HG02759 (cell line): Measurements from ENCODE around the gene OSBP2.

ENCODE experiments used
- ATAC-seq: cut with Tn5 transposase; IDR thresholded peaks from one replicate; pipeline ENCODE4 v1.9.1; 2021; ENCODE audit warnings: mild to moderate bottlenecking, moderate library complexity; ENCODE audit not compliant: unreplicated experiment

Gene OSBP2

GRCh38 chr22:30890686-30891442 lies 196.2 kb downstream of the OSBP2 start:
- no peak for ATAC-seq

GRCh38 chr22:30891443-30891755 lies 196.7 kb downstream of the OSBP2 start:
- ATAC-seq = no peak

GRCh38 chr22:30891781-30892180 lies 197.1 kb downstream of the OSBP2 start:
- no peak for ATAC-seq

GRCh38 chr22:30892286-30892685 lies 197.6 kb downstream of the OSBP2 start:
- ATAC-seq = no peak

DNA sequence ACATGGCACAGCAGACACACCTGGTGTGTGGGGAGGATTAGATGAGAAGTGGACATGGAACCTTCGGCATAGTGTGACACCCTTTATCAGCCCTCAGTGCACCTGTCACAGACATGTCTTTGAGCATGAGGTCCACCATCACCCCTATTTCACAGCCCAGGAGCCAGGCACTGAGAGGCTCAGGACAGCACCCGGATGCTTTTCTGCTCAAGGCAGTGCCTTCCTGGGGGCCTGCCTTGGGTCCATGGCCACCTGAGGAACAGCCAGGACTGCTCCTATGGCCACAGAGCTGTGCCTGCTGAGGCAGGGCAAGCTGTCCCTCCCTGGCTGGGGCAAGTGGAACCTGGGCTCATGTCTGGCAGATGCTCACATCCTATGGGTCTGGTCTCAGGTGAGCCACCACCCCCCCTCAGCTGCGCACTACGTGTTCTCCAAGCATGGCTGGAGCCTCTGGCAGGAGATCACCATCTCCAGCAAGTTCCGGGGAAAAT lies 198.1 kb downstream of the OSBP2 start:
- no peak for ATAC-seq

DNA sequence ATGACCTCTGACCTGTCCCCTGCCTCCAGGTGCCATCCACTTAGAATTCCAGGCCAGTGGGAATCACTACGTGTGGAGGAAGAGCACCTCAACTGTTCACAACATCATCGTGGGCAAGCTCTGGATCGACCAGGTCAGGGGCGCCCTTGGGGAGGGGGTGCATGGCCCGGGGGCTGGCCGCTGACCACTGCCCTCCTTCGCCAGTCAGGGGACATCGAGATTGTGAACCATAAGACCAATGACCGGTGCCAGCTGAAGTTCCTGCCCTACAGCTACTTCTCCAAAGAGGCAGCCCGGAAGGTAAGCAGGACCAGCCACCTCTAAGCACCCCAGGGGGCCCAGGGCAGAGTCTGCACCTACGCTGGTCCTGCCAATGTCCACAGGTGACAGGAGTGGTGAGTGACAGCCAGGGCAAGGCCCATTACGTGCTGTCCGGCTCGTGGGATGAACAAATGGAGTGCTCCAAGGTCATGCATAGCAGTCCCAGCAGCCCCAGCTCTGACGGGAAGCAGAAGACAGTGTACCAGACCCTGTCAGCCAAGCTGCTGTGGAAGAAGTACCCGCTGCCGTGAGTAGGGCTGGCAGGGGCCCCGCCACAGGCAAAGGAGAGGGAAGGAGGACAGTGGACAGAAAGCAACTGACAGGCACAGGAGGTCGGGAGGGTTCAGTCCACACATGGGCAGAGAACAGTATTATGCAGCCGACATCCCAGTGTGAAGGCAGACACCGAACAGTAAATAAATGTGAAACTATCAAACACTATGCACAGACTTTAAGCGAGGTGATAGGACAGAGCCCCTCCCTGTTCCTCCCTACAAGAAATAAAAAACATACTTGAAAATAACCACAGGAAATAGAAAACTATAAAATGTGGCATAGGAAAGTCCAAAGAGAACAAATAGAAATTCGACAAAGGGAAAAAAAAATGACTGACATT lies 199.0 kb downstream of the OSBP2 start:
- no peak for ATAC-seq

DNA sequence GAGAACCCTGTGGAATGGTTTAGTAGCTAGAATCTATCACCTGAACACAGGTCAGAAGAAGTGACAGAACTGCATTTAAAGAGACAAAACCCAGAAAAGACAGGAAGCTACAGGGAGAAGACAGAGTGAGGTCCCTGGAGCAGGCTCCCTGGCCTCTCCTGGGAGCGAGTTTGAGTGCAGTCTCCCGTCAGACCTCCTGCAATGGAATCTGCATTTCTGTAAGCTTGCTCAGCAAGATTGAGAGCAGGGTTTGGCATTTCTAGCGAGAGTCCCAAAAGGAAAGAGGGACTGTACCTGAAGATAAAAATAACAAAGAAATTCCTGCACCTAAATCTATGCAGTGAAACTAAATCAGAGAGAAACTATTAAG lies 199.7 kb downstream of the OSBP2 start:
- ATAC-seq = no peak

DNA sequence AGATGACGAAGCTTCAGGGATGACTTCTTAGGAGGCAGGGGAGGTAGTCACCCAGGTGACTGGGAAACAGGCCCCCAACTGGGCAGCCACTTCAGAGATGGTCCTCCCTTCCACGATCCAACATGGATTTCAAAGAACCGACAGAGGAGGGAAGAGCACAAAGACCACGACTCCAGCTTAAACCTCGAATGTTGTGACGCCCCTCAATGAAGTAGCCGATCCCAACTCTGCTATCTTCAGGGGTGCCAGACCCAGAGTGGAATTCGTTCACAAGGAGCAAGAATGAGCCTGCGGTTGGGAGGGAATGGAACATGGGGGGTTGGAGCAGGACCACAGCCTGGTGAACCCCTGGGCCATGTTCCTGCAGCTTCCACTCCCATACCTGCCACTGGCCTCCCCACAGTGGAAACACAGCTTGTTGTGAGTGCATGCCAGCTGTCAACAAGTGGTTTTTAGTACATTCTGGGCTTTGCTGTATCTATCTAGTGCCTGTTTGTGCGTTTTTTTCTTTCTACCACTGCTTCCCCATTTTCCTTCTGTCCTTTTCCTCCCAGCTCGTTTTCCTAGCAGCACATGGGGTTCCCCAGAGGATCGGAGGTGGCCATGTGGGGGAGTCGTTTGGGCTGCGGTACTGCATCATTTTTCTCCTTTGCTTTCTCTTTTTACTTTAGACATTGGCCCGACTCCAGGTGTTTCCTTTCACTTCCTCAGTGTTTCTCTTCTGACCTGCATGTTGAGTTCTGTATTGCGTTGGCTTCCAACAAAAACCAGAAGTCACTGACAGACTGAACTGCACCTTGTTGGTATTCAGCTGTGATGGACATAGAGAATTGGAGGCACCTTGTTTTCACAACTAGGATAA lies 208.1 kb downstream of the OSBP2 start:
- ATAC-seq = no peak

GRCh38 chr22:30903876-30904460 lies 209.3 kb downstream of the OSBP2 start:
- no peak for ATAC-seq

DNA sequence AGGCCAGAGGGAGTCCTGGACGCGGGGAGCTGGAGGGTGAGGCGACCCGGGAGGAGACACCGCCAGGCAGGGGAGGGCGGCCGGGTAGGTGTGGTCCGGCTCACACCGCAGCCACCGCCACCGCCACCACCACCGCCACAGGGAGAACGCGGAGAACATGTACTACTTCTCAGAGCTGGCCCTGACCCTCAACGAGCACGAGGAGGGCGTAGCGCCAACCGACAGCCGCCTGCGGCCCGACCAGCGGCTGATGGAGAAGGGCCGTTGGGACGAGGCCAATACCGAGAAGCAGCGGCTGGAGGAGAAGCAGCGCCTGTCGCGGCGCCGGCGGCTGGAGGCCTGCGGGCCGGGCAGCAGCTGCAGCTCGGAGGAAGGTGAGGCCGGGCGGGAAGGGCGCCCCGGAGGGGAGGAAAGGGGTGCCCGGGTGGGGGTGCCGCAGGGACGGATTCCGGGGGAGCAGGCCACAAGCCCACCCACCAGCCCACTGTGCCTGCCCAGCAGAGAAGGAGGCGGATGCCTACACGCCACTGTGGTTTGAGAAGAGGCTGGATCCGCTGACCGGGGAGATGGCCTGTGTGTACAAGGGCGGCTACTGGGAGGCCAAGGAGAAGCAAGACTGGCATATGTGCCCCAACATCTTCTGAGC lies 211.1 kb downstream of the OSBP2 start:
- no peak for ATAC-seq

- no peak for ATAC-seq
These were observed 211.7 kb downstream of the OSBP2 start for GRCh38 chr22:30906411-30906810.

DNA sequence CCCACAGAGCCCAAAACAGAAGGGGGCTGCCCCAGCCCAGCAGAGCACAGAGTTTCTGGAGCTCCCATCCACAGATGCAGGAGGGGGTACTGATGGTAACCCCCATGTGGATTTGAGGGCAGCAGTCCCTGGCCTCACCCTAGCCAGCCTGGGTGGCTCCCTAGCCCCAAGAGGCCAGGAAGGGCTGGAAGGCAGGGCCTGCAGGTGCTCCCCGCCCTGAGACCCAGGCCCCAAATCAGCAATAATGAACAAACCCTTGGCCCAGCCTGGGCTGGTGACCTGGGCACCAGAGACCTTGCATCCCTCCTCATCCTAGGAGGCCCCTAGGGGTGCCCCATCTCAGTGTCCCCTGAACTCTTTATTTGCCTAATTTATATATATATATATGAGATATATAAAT lies 212.3 kb downstream of the OSBP2 start:
- ATAC-seq = no peak

- ATAC-seq = no peak
These were observed 213.4 kb downstream of the OSBP2 start for GRCh38 chr22:30908051-30908461.

GRCh38 chr22:30909306-30909705 lies 214.6 kb downstream of the OSBP2 start:
- ATAC-seq = no peak

DNA sequence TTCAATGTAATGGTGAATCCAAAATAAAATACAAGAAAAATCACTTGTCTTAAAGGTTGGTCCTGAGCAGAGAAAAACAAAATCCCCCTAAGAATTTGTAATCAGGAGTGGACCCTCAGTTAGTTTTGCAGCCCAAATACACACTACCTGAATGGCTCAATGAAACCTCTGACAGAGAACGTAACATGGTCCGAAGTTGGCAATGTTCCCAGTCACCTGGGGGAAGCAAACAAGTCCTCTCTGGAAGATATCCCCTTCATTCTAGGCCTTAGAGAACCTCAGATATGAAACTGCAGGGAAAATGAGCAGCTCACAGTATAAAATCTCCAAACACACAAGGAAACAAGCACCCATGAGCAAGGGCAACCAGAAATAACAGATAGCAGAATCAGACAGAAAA lies 215.7 kb downstream of the OSBP2 start:
- ATAC-seq = no peak

DNA sequence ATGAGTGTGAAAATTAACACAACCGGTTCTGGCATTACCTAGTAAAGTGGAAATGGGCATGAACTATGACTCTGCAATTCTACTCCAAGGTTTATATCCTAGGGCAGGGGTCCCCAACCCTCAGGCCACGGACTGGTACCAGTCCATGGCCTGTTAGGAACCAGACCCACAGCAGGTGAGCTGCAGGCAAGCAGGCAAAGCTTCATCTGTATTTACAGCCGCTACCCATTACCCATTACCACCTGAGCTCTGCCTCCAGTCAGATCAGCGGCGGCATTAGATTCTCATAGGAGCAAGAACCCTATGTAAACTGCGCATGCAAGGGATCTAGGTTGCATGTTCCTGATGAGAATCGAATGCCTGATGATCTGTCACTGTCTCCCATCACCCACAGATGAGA lies 224.1 kb downstream of the OSBP2 start:
- ATAC-seq = no peak

- ATAC-seq = no peak
These were observed 225.3 kb downstream of the OSBP2 start for GRCh38 chr22:30919973-30920372.

DNA sequence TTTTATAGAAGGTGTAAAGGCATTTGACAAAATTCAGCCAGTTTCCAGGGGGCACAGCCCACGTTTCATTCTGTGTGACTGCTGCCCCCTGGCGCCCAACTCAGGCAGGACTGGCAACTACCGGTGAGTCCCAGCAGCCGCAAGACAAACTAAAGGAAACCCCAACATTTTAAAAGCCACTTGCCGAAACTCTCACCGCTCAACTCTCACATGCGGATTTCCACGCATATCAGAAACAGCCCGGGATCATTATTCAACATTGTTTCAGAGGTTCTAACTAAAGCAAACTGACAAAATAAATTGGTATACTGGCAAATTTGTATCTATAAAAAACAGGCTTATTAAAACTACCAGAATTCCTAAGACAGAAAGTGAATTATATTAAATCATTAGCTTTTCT lies 225.7 kb downstream of the OSBP2 start:
- no peak for ATAC-seq

- ATAC-seq = no peak
These were observed 226.4 kb downstream of the OSBP2 start for GRCh38 chr22:30921108-30921507.

DNA sequence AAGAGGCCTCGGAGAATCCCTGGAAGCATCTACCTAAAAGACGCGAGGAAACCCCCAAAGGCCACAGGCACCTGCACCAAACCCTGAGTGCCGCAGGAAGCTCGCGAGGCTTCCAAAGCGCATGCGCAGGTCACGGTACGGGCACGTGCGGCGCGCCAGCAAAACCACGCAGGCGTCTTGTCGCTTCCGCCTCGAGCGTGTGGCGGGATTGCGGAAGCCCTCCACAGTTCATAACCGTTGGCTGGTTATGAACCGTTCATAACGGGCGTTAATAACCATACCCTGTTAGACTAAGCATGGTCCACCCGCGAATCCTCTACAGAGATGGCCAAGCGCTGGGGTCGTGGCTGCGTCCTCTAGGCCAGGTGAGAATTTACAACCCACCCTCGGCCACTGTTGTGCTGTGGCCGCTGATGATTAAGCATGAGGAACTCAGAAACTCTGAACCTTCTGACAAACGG lies 227.5 kb downstream of the OSBP2 start:
- peak; percentile 75 for ATAC-seq
